ENCODE measurements around the gene PPM1A. TPM values are rescaled to one million over a fixed set of nuclear protein-coding genes. Genes with fewer than 3 reads are reported as not detected.

The PPM1A gene
- total and polyA plus RNA-seq, 9 of the 15 experiments (the other 6 are each of a cell fraction or from before 2014, with no cell fraction given): 5.5 to 23.9 (median 15.2) TPM

GRCh38 chr14:60249321-60250256 is 568 bp downstream of the PPM1A start (continued):
- TF ChIP-seq DNMT1 (IDR thresholded peaks at IDR 0.05) (no peak), PHF8 (IDR thresholded peaks at IDR 0.05; ENCODE audit: borderline replicate concordance, low read length) (peak; percentile 7; the same call in 1 of the 2 replicates), EGR1 (conservative IDR thresholded peaks at IDR 0.05) (peak; percentile 55), SLC30A9 (CRISPR knock-in tag; IDR thresholded peaks at IDR 0.05) (no peak), THRB (CRISPR knock-in tag; conservative IDR thresholded peaks at IDR 0.05) (no peak), YBX1 (IDR thresholded peaks at IDR 0.05) (no peak), RBM39 (optimal IDR thresholded peaks at IDR 0.05; ENCODE audit: low read depth, low read length) (no peak), CGGBP1 (CRISPR knock-in tag; IDR thresholded peaks at IDR 0.05) (no peak), BRF2 (IDR thresholded peaks at IDR 0.05; ENCODE audit: borderline replicate concordance, insufficient read depth, insufficient read length) (no peak), MYC (IDR thresholded peaks at IDR 0.05; ENCODE audit: low read depth, low read length) (0 out of 2 replicates have a peak, but pooled peaks have one; percentile 26), MYC (CRISPR knock-in tag; IDR thresholded peaks at IDR 0.05; ENCODE audit: borderline replicate concordance, low read depth) (no peak), HNRNPK (IDR thresholded peaks at IDR 0.05; ENCODE audit: low read depth, low read length, poor library complexity, severe bottlenecking) (peak; percentile 9), ZNF318 (IDR thresholded peaks at IDR 0.05; ENCODE audit: borderline replicate concordance in 1 of 2, low read depth in 1 of 2) (no peak), HNRNPUL1 (IDR thresholded peaks at IDR 0.05; ENCODE audit: low read length) (no peak), ZKSCAN1 (IDR thresholded peaks at IDR 0.05; ENCODE audit: low read depth, low read length) (no peak), MED1 (CRISPR knock-in tag; IDR thresholded peaks at IDR 0.05; ENCODE audit: borderline replicate concordance) (no peak)

Data from K562 (cell line).